IMR-90 (cell line): ENCODE measurements around the gene KMT2C. TPM values are rescaled to one million over a fixed set of nuclear protein-coding genes. Genes with fewer than 3 reads are reported as not detected.
A peak's percentile ranks its signal among the peaks of the same experiment; 100 is the strongest.
"Not testable (repeated sequence)": the region's sequence is repeated elsewhere in the genome, so short reads cannot be mapped to it uniquely, and the experiment has no call there.

Source experiments
- ATAC-seq: fragments of 200-7000 bp; cut with Tn5 transposase; 2 replicates; pipeline ENCODE4 v1.9.1; 2020; ENCODE audit warnings: low read depth, mild to moderate bottlenecking, moderate library complexity
- BruUV-seq: library from RNA; stranded (reverse); fragments of 400-500 nt; replicated peaks from 2 replicates; lab custom pipeline; 2021; lab: Mats Ljungman, UMichigan
- CTCF ChIA-PET: fragments of 300-600 bp; formaldehyde crosslinking; extraction: SDS; loops from one replicate; lab custom pipeline; 2021; ENCODE audit warnings: antibody characterized with exemption; lab: Yijun Ruan, JAX
- POLR2A ChIA-PET: fragments of 300-600 bp; sonication (Branson Sonifier 250); formaldehyde crosslinking; loops from one replicate; lab custom pipeline; 2022; ENCODE audit warnings: antibody characterized with exemption; ENCODE audit not compliant: unreplicated experiment; lab: Charles Lee
- DNase-seq: peaks from one replicate; pipeline ENCODE4 v3.0.0; 2013
- H2AFZ ChIP-seq: replicated peaks from 2 replicates; pipeline ENCODE3; 2013; ENCODE audit warnings: low read length, mild to moderate bottlenecking; ENCODE audit not compliant: poor library complexity
- H2AK5ac ChIP-seq: 2 replicates; pipeline ENCODE4 v1.6.1; 2013; ENCODE audit warnings: low read depth, low read length, inconsistent platforms
- H2AK9ac ChIP-seq: replicated peaks from 2 replicates; pipeline ENCODE3; 2013; ENCODE audit warnings: mild to moderate bottlenecking, low read depth, low read length, moderate library complexity; ENCODE audit not compliant: poor library complexity
- H2BK120ac ChIP-seq: 2 replicates; pipeline ENCODE4 v1.6.1; 2013; ENCODE audit warnings: low read depth, low read length, inconsistent platforms
- H2BK15ac ChIP-seq: 3 replicates; pipeline ENCODE4 v1.6.1; 2013; ENCODE audit warnings: low read depth, low read length, inconsistent platforms
- H2BK20ac ChIP-seq: 2 replicates; pipeline ENCODE4 v1.6.1; 2013; ENCODE audit warnings: low read depth, mild to moderate bottlenecking, inconsistent platforms, low read length, moderate library complexity
- H2BK5ac ChIP-seq: 2 replicates; pipeline ENCODE4 v1.6.1; 2013; ENCODE audit warnings: mild to moderate bottlenecking, low read depth, low read length, inconsistent platforms; ENCODE audit not compliant: poor library complexity, severe bottlenecking
- H3K14ac ChIP-seq: replicated peaks from 2 replicates; pipeline ENCODE4 v1.6.1; 2013; ENCODE audit warnings: low read depth, low read length, inconsistent platforms
- H3K18ac ChIP-seq: 2 replicates; pipeline ENCODE4 v1.6.1; 2013; ENCODE audit warnings: low read depth, low read length, control low read depth
- H3K23ac ChIP-seq: 2 replicates; pipeline ENCODE4 v1.6.1; 2013; ENCODE audit warnings: low read depth, low read length, inconsistent platforms
- H3K27ac ChIP-seq: 2 replicates; pipeline ENCODE4 v1.5.1; 2013; ENCODE audit warnings: mild to moderate bottlenecking, control low read depth, low read length; ENCODE audit not compliant: insufficient read depth
- H3K27me3 ChIP-seq: 2 replicates; pipeline ENCODE4 v1.6.1; 2013; ENCODE audit warnings: low read length; ENCODE audit not compliant: control insufficient read depth, insufficient read depth
- H3K36me3 ChIP-seq: 2 replicates; pipeline ENCODE4 v1.6.1; 2013; ENCODE audit warnings: low read length, mixed read lengths; ENCODE audit not compliant: control insufficient read depth, insufficient read depth
- H3K4ac ChIP-seq: 2 replicates; pipeline ENCODE4 v1.6.1; 2013; ENCODE audit warnings: low read depth, low read length, inconsistent platforms
- H3K4me1 ChIP-seq: 2 replicates; pipeline ENCODE4 v1.6.1; 2013; ENCODE audit warnings: low read length, mixed read lengths; ENCODE audit not compliant: control insufficient read depth, insufficient read depth
- H3K4me2 ChIP-seq: 2 replicates; pipeline ENCODE4 v1.6.1; 2013; ENCODE audit warnings: low read depth, mild to moderate bottlenecking, control low read depth, low read length, moderate library complexity
- H3K4me3 ChIP-seq: 2 replicates; pipeline ENCODE4 v1.5.1; 2013; ENCODE audit warnings: low read depth, mild to moderate bottlenecking, control low read depth, low read length, moderate library complexity; ENCODE audit not compliant: insufficient read depth
- H3K56ac ChIP-seq: 2 replicates; pipeline ENCODE4 v1.6.1; 2013; ENCODE audit warnings: low read length, inconsistent platforms; ENCODE audit not compliant: insufficient read depth; ENCODE audit errors: extremely low read depth
- H3K79me1 ChIP-seq, 2 experiments: 2 replicates each; pipeline ENCODE4 v1.6.1; 2013; ENCODE audit warnings: low read length in 2 of 2, inconsistent platforms in 1 of 2, low read depth in 1 of 2
- H3K9ac ChIP-seq: 2 replicates; pipeline ENCODE4 v1.6.1; 2013; ENCODE audit warnings: low read depth, low read length, control low read depth
- H3K9me1 ChIP-seq: 2 replicates; pipeline ENCODE4 v1.6.1; 2013; ENCODE audit warnings: low read length, inconsistent platforms; ENCODE audit not compliant: insufficient read depth
- H3K9me3 ChIP-seq: 2 replicates; pipeline ENCODE4 v1.6.1; 2013; ENCODE audit warnings: low read length; ENCODE audit not compliant: control insufficient read depth, insufficient read depth
- H4K20me1 ChIP-seq: 2 replicates; pipeline ENCODE4 v1.6.1; 2013; ENCODE audit warnings: low read length, inconsistent platforms; ENCODE audit not compliant: insufficient read depth
- H4K5ac ChIP-seq: 2 replicates; pipeline ENCODE4 v1.6.1; 2013; ENCODE audit warnings: mild to moderate bottlenecking, low read depth, low read length, control low read depth
- H4K8ac ChIP-seq, 2 experiments: 2 replicates each; pipeline ENCODE4 v1.6.1; 2013; ENCODE audit warnings: low read depth in 2 of 2, low read length in 2 of 2, control low read depth in 1 of 2, inconsistent platforms in 1 of 2
- H4K91ac ChIP-seq: 2 replicates; pipeline ENCODE4 v1.6.1; 2013; ENCODE audit warnings: low read depth, low read length, inconsistent platforms; ENCODE audit not compliant: insufficient read depth
- MAFK ChIP-seq: IDR thresholded peaks from 2 replicates; pipeline ENCODE4 v1.6.1; 2012; ENCODE audit warnings: low read depth, low read length, improper control_type of control experiment
- RCOR1 ChIP-seq: IDR thresholded peaks from 2 replicates; pipeline ENCODE4 v1.6.1; 2012; ENCODE audit warnings: mild to moderate bottlenecking, low read length, improper control_type of control experiment; ENCODE audit not compliant: insufficient replicate concordance
- WGBS, 2 experiments: methylation state at CpG; one replicate each; pipeline versions ENCODE4 v1.1.5 to v1.1.7; 2013; ENCODE audit warnings: missing lambda C conversion rate in 2 of 2; ENCODE audit not compliant: insufficient read length in 1 of 2; ENCODE audit errors: extremely low coverage in 2 of 2; 5-methylcytosine and 5-hydroxymethylcytosine counted together
- dilution Hi-C: fragments of 300-500 bp; cut with HindIII; formaldehyde crosslinking; loops from one replicate; pipeline ENCODE4 v1.14.3; 2018; ENCODE audit warnings: low sequenced_read_pairs; ENCODE audit not compliant: unreplicated experiment
- in situ Hi-C: fragments of 300-500 bp; cut with MboI; formaldehyde crosslinking; loops from 3 replicates; pipeline ENCODE4 v1.14.3; 2019; ENCODE audit warnings: low sequenced_read_pairs, inconsistent platforms, mixed read lengths
- intact Hi-C: fragments of 100-400 bp; cut with micrococcal nuclease; formaldehyde crosslinking; loops from 2 replicates; pipeline ENCODE4 v1.10.0; 2022
- polyA plus RNA-seq, 3 experiments: library from polyadenylated mRNA; depleted of rRNA; stranded (reverse); fragments of >200 nt; gene quantifications; 2 replicates each; pipeline ENCODE4 v1.2.3, GENCODE V29; 2012; ENCODE audit warnings: low replicate concordance in 1 of 3
- total RNA-seq: library from RNA; depleted of rRNA; stranded (reverse); fragments of >200 nt; gene quantifications from 2 replicates; pipeline ENCODE4 v1.2.3, GENCODE V29; 2012

Gene KMT2C
- total and polyA plus RNA-seq, 2 of the 4 experiments (the other 2 are of a cell fraction) = 8.0 to 23.3 TPM

- dilution Hi-C loops (no loop called here), intact Hi-C loops (no loop called here), in situ Hi-C loops (no loop called here)
- no peak overlapping the region for H4K8ac ChIP-seq
- peaks cover 26% of the 10 kb centered on the region for H3K36me3 ChIP-seq
- H3K27me3 ChIP-seq = no peaks in the 10 kb centered on the region
- no peak overlapping the region for H2BK120ac ChIP-seq
- TF ChIP-seq RCOR1 (no peak), MAFK (peak; percentile 73)
- ChIA-PET POLR2A (no interaction called here), CTCF (no interaction called here)
- H2AK5ac ChIP-seq = no peak overlapping the region
- no peak overlapping the region for H3K56ac ChIP-seq
- no TSS peak for BruUV-seq
- H3K9me3 ChIP-seq = no peaks in the 10 kb centered on the region
- peaks cover 12 to 15% of the 10 kb centered on the region in 2 experiments; a peak in 3 of 4 replicates for H3K79me1 ChIP-seq
- H2AK9ac ChIP-seq = no peak overlapping the region
- no peak overlapping the region for H4K5ac ChIP-seq
- H3K4ac ChIP-seq = no peak overlapping the region
- no peak overlapping the region for H3K23ac ChIP-seq
- no peak overlapping the region for H2BK15ac ChIP-seq
- H2BK20ac ChIP-seq = no peak overlapping the region
- peaks cover 2% of the 10 kb centered on the region; the same call in 1 of the 2 replicates for H3K9me1 ChIP-seq
- DNase-seq = no peak
- no peak overlapping the region for H3K18ac ChIP-seq
- H3K27ac ChIP-seq = no peak overlapping the region
- H3K4me1 ChIP-seq = no peaks in the 10 kb centered on the region
- no peak overlapping the region for H2AFZ ChIP-seq
- H3K4me2 ChIP-seq = no peak overlapping the region
- H2BK5ac ChIP-seq = no peak overlapping the region
- H3K14ac ChIP-seq = no peak overlapping the region
- no peak overlapping the region for H3K9ac ChIP-seq
- no peak overlapping the region for H3K4me3 ChIP-seq
- H4K91ac ChIP-seq = no peak overlapping the region
- no peaks in the 10 kb centered on the region for H4K20me1 ChIP-seq
- no peak for ATAC-seq
These were observed 127.9 kb downstream of the KMT2C start for GRCh38 chr7:152307902-152308301.

- ATAC-seq = not testable (repeated sequence)
These were observed 136.2 kb downstream of the KMT2C start for GRCh38 chr7:152299542-152300143.

More at GRCh38 chr7:152299542-152300143, 136.2 kb downstream of the KMT2C start:
- H4K5ac ChIP-seq, H3K79me1 ChIP-seq, H3K4me1 ChIP-seq, H3K18ac ChIP-seq, H4K91ac ChIP-seq, H3K9me3 ChIP-seq, H3K56ac ChIP-seq, in situ Hi-C loops, dilution Hi-C loops, H3K4me3 ChIP-seq, H3K27me3 ChIP-seq, POLR2A ChIA-PET, H2BK20ac ChIP-seq, intact Hi-C loops, H2AK5ac ChIP-seq, BruUV-seq, H2BK15ac ChIP-seq, H3K9ac ChIP-seq, H2BK120ac ChIP-seq, H4K20me1 ChIP-seq, DNase-seq, H4K8ac ChIP-seq, H3K14ac ChIP-seq, H2AFZ ChIP-seq, H3K23ac ChIP-seq, H3K4me2 ChIP-seq, H2AK9ac ChIP-seq, H3K9me1 ChIP-seq, H2BK5ac ChIP-seq, H3K27ac ChIP-seq, H3K36me3 ChIP-seq, H3K4ac ChIP-seq, CTCF ChIA-PET: not testable (repeated sequence)
- no CpG with 5 or more reads among the region's 2 CpGs for WGBS, 2 experiments
